ENCODE measurements around the gene CST9L.
"Not testable (repeated sequence)": the region's sequence is repeated elsewhere in the genome, so short reads cannot be mapped to it uniquely, and the experiment has no call there.

Gene CST9L

DNA sequence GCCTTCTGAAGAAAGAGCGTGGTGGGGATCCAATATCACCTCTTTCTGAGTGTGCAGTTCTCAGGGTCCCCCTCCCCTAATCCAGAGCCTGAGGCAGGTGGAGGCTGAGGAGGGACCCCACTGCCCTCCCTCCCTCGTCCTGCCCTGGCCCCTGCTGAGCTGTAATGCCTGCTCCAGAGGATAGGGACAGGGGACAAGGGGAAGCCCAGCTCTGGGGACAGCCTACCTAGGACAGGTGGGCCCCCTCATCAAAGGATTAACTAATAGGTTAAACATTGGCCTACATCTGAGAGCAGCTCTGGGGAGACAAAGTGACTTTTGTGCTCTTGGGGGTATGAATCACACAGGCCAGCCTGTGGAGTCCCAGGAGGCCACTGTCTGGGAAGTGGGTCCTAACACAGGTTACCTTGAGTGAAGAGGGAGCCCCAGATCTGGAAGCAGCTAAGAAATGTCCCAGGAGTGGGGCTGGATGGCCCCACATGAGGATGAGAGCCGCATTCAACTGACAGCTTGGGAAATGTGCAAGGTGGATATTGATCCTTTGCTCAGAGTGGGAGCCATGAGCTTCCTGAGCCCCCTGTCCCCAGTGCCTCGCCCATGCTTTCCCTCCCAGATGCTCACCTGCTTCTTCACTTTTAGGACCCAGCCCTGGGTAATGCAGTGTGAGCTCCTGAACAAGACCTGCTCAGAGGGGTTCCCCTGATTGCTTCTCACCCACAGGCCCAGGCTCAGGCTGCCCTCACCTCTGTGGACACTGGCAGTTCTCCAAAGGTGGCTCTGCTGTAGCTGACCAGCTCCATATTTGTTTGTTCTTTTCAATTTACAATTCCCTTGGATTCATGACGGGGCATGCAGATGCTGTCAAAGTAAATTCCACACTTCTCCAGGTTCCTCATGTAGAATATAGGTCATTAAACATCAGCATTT lies 17.8 kb upstream of the CST9L start:
- no peak for DNase-seq

DNA sequence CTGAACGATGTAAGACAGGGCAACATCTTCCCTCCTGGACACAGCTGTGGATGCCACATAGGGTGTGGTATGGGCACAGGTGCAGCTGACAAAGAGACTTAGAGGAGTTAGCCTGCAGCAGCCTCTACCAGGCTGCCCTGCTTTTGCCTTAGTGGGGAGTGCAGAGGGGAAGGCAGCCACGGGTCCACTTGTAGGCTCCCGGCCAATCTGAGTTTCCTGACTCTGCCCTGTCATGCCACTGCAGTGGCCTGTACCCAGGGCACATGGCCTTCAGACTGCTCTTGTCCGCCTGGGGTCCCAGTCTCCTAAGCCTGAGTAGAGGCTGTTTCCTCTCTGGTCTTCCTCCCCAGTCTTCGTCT lies 17.1 kb upstream of the CST9L start:
- DNase-seq, result no peak

- DNase-seq, result no peak
Observed at GRCh38 chr20:23584434-23585199, 16.3 kb upstream of the CST9L start.

DNA sequence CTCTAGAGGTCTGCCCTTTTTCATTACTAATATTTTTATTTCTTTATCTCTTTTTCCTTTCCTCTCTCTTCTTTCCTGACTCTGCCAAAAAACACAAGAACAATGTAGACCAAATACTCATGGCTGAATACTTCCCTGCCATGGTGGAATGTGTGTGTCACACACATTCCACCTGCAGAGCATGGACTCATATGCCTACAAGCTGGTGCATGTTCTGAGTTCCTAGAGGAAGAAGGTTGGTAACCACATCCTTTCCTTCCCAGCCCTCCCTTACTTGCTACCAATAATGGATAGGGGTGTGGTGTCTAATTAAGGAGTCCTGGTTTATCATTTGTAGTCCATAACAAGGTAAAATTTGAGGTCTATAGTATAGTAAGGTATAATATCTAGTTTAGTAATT lies 15.2 kb upstream of the CST9L start:
- DNase-seq, result no peak

DNA sequence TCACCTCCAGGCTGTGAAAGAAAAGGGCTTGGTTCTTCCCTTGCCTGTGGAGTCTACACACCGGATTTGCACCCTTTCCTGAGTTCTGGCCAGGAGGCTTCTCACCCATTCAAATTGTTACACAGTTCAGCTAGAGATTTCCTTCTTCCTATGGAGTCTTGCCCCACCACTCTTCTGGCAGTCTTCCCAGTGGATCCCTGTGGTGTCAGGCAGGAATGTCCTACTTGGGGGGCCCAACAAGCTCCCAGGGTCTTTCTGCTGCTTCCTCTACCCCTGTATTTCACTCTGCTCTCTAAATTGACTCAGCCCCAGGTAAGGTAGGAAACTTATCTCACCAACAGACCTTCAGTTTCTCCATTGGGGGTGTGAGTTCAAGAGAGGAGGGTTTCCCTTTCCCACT lies 14.0 kb upstream of the CST9L start:
- no peak for DNase-seq

DNA sequence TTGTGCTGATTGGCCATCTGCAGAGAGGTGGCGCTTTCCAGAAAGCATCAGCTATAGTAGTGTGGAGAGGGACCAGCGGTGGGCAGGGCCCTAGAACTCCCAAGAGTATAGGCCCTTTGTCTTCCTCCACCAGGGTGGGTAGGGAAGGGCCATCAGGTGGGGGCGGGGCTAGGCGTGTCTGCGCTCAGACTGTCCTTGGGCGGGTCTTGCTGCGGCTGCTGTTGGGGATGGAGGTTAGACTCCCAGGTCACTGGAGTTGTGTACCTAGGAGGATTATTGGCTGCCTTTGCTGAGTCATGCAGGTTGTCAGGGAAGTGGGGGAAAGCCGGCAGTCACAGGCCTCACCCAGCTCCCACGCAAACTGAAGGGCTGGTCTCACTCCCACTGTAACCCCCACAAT lies 13.5 kb upstream of the CST9L start:
- not testable (repeated sequence) for DNase-seq

DNA sequence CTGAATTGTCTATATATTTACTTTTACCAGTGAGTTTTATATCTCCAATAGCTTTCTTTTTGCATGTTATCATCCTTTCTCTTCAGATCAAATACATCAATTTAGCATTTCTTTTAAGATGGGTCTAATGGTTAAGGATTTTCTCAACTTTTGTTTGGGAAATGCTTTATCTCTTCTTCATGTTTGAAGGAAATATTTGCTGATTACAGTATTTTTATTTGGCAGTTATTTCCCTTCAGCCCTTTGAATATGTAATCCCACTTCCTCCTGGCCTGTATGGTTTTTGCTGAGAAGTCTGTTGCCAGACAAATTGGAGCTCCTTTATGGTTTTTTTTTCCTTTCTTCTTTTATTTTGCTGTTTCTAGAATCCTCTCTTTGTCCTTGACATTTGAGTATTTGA lies 6.7 kb upstream of the CST9L start:
- DNase-seq, result no peak

DNA sequence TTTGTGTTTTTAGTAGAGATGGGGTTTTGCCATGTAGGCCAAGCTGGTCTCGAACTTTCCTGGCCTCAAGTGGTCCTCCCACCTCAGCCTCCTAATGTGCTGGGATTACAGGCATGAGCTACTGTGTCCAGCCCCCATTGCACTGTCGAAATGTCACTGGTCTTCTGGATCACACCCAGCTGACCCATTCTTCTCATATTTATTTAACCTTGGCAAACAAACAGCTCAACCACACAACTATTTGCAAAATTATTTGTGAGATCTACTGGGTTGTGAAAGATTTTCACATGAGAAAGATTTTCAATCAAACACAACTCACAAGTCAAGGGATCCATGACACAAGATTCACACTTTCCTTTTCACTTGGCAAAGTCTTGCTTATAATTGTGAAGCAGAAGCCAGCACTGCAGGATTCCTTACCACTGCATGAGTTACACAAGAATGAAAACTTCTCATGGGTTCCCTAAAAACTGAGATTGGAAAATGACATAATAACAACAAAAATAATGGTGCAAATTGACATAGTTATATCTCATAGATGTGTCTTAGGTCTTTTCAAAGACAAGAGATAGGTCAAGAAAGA lies 2.0 kb upstream of the CST9L start:
- no peak for DNase-seq

- no peak for DNase-seq
Observed at GRCh38 chr20:23569570-23569969, 1.3 kb upstream of the CST9L start.

GRCh38 chr20:23568971-23569330 lies 667 bp upstream of the CST9L start:
- no peak for DNase-seq

- DNase-seq, result no peak
Observed at GRCh38 chr20:23566199-23566932, 1.9 kb downstream of the CST9L start.

DNA sequence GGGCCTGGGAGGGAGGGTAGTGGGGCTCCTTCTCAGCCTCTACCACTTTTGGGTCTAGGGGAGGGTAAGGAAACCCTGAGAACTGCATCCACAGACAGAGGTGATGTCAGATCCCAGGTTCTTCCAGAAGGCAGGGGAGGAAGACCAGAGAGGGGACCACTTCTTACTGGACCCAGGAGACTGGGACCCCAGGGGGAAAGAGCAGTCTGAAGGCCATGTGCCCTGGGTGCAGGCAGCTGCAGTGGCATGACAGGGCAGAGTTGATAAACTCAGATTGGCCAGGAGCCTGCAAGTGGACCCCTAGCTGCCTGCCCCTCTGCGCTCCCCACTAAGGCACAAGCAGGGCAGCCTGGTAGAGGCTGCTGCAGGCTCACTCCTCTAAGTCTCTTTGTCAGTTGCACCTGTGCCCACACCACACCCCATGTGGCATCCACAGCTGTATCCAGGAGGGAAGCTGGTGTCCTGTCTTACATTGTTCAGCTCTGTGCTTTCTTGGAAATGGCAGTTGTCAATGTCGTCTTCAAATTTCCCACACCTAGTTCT lies 2.7 kb downstream of the CST9L start:
- DNase-seq, result no peak

DNA sequence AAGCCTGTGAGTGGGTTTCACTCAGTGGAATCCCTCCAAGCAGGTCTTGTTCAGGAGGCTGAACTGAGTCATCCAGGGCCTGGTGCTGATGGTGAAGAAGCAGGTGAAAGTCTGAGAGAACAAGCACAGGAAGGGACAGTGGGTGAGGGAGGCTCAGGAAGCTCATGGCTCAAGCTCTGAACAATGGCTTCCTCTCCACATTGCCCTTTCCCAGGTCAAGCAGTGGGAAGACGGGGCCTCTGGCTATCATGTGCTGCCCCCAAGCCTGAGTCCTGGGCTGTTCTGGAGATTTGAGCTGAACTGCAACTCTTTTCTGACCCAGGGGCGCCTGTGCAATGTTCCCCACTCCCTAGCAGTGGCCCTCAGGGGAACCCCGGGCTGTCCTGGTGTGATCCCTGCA lies 3.4 kb downstream of the CST9L start:
- DNase-seq, result no peak

GRCh38 chr20:23562721-23563342 lies 5.5 kb downstream of the CST9L start:
- DNase-seq, result no peak

DNA sequence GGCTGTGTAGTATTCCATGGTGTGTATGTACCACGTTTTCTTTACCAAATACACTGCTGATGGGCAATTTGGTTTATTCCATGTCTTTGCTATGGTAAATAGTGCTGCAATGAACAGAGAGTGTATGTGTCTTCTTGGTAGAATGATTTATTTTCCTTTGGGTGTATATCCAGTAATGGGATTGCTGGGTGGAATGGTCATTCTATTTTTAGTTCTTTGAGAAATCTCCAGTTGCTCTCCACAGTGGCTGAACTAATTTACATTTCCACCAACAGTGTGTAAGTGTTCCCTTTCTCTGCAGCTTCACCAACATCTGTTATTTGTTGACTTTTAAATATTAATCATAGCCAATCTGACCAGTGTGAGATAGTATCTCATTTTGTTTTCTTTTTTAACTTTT lies 13.9 kb downstream of the CST9L start:
- DNase-seq, result no peak

GRCh38 chr20:23551786-23552185 lies 16.5 kb downstream of the CST9L start:
- no peak for DNase-seq

DNA sequence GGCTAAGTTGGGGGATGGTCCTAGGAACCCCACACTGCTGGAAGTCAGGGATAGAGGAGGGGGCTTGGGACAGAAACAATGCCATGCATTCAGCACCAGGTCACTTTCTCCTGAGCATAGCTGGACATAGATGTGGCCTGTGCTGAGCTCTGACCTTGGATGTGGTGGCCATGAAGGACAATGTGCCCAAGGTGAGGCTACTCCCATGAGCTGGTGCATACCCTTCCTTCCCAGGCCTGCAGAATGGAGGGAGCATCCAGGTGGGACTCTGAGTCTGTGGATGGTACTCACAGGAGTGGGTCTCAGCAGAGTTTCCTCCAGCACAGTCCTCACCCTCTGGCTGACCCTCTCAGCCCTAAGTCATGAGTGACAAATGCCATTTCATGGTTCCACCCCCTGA lies 16.9 kb downstream of the CST9L start:
- no peak for DNase-seq

DNA sequence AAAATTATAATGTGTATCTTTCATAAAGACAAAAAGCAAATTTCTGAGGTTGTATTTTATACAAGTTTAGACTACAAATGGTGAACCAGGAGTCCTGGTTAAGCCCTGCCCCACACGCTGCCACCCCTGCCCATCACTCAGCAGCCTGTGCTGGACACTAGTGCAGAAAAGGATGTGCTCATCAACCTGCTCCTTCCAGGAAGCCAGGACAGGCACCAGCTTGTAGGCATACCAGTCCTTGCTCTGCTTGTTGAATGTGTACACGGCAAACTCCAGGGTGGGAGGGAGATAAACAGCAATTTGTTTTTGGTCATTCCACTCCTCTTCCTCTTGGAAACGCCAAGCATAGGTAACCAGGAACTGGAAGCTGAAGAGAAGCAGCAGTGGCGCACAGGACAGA lies 18.1 kb downstream of the CST9L start:
- DNase-seq, result no peak

GRCh38 chr20:23548408-23548807 lies 19.9 kb downstream of the CST9L start:
- DNase-seq, result no peak

DNA sequence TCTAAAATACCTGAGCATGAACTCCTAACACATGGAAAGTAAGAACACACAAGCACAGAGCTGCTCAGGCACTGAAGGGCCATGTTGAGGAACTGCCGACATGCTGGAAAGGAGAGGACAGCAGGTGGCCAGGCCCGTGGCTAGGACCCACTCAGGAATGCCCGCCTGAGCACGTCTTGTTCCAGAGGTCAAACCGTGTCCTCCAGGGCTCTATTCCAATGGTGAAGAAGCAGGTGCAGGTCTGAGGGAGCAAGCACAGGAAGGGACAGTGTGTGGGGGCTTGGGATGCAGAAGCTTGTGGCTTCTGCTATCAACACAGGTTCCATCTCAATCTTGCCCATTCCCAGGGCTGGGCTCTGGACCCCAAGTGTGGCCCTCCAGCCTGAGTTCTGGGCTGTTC lies 20.7 kb downstream of the CST9L start:
- no peak for DNase-seq

GRCh38 chr20:23546435-23547144 lies 21.7 kb downstream of the CST9L start:
- DNase-seq, result no peak

GRCh38 chr20:23544133-23544532 lies 24.2 kb downstream of the CST9L start:
- no peak for DNase-seq
